ENCODE data around the gene SNTA1. TPM values are rescaled to one million over a fixed set of nuclear protein-coding genes. Genes with fewer than 3 reads are reported as not detected.
A peak's percentile ranks its signal among the peaks of the same experiment; 100 is the strongest.
"Not testable (repeated sequence)": the region's sequence is repeated elsewhere in the genome, so short reads cannot be mapped to it uniquely, and the experiment has no call there.

The SNTA1 gene
- total RNA-seq, 4 donors from 2014 or later: 12.1 to 15.0 (median 14.4) TPM

GRCh38 chr20:33488201-33488600 lies 44.6 kb upstream of the SNTA1 start:
- peak in 1 of 3 donors; percentile 44 for DNase-seq
- Histone ChIP-seq H3K27ac (no peak overlapping the region), H3K4me3 (no peak overlapping the region), H3K9me3 (no peaks in the 10 kb centered on the region), H3K36me3 (no peaks in the 10 kb centered on the region), H3K4me1 (peaks cover 0 to 17% (median 4%) of the 10 kb centered on the region in 4 donors), H3K27me3 (no peaks in the 10 kb centered on the region)
- TF ChIP-seq, protein P1, sequence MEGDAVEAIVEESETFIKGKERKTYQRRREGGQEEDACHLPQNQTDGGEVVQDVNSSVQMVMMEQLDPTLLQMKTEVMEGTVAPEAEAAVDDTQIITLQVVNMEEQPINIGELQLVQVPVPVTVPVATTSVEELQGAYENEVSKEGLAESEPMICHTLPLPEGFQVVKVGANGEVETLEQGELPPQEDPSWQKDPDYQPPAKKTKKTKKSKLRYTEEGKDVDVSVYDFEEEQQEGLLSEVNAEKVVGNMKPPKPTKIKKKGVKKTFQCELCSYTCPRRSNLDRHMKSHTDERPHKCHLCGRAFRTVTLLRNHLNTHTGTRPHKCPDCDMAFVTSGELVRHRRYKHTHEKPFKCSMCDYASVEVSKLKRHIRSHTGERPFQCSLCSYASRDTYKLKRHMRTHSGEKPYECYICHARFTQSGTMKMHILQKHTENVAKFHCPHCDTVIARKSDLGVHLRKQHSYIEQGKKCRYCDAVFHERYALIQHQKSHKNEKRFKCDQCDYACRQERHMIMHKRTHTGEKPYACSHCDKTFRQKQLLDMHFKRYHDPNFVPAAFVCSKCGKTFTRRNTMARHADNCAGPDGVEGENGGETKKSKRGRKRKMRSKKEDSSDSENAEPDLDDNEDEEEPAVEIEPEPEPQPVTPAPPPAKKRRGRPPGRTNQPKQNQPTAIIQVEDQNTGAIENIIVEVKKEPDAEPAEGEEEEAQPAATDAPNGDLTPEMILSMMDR (IDR thresholded peaks at IDR 0.05): no peak
- TF ChIP-seq POLR2A (IDR thresholded peaks at IDR 0.05): no peak

DNA sequence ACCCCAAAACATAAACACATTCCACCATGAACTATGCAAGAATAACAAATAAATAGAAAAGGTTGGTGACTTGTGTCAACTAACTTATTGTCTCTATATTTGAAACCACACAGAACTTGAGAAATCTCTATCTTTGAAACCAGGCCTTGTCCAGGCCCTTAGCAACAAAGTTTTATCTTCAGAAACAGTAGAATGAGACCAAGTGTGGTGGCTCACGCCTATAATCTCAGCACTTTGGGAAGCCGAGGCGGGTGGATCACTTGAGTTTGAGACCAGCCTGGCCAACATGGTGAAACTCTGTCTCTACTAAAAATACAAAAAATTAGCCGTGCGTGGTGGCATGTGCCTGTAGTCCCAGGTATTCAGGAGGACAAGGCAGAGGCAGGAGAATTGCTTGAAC lies 39.6 kb upstream of the SNTA1 start:
- not testable (repeated sequence) for H3K4me1 ChIP-seq, H3K9me3 ChIP-seq, H3K27me3 ChIP-seq, H3K4me3 ChIP-seq, H3K36me3 ChIP-seq
- H3K27ac ChIP-seq: peak overlapping the region in 1 of 4 donors; percentile 7
- DNase-seq: peak in 1 of 3 donors; percentile 14

DNA sequence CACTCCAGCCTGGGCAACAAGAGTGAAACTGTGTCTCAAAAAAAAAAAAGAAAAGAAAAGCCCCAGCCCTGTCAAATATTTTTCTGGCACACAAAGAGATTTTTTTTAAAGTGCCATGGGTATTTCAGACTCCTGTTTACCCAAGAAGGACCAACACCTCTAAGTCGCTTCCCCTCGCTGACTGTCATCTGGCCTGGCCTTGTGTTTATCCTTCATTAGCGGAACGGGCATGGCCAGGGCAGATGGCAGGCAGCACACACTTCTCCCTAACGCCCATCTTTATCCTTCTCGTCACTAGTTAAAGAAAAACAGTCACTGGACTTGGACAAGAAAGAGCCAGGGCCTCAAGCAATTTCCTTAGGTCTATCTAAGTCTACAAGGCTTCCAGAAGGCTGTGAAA lies 39.0 kb upstream of the SNTA1 start:
- DNase-seq: peak in 1 of 3 donors; percentile 54
- Histone ChIP-seq H3K27me3 (no peaks in the 10 kb centered on the region), H3K36me3 (no peaks in the 10 kb centered on the region), H3K4me3 (no peak overlapping the region), H3K9me3 (no peaks in the 10 kb centered on the region), H3K27ac (peak overlapping the region in 1 of 4 donors; percentile 7), H3K4me1 (no peaks in the 10 kb centered on the region)
- TF ChIP-seq, protein P1 (IDR thresholded peaks at IDR 0.05): no peak
- TF ChIP-seq POLR2A (IDR thresholded peaks at IDR 0.05): no peak

DNA sequence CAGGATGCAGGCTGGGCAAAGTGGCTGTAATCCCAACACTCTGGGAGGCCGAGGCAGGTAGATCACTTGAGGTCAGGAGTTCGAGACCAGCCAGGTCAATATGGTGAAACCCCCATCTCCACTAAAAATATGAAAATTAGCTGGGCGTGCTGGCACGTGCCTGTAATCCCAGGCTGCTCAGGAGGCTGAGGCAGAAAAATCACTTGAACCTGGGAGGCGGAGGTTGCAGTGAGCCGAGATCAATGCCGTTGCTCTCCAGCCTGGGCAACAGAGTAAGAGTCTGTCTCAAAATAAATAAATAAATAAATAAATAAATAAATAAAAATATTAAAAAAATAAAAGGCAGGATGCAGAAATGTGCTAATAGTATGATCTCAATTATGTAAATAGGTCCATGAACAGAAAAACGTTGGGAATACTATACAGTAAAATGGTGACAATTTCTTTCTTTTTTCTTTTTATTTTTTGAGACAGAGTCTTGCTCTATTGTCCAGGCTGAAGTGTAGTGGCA lies 37.9 kb upstream of the SNTA1 start:
- no peak overlapping the region for H3K27ac ChIP-seq
- H3K36me3 ChIP-seq: no peaks in the 10 kb centered on the region
- DNase-seq: no peak
- no peaks in the 10 kb centered on the region for H3K9me3 ChIP-seq
- no peaks in the 10 kb centered on the region for H3K27me3 ChIP-seq
- no peak overlapping the region for H3K4me3 ChIP-seq
- TF ChIP-seq POLR2A (IDR thresholded peaks at IDR 0.05): no peak
- TF ChIP-seq, protein P1 (IDR thresholded peaks at IDR 0.05): no peak
- H3K4me1 ChIP-seq: peaks cover 0 to 5% (median 0%) of the 10 kb centered on the region in 4 donors

GRCh38 chr20:33480048-33480447 lies 36.5 kb upstream of the SNTA1 start:
- no peaks in the 10 kb centered on the region for H3K36me3 ChIP-seq
- H3K27me3 ChIP-seq: no peaks in the 10 kb centered on the region
- no peak overlapping the region for H3K4me3 ChIP-seq
- H3K4me1 ChIP-seq: peaks cover 0 to 16% (median 0%) of the 10 kb centered on the region in 4 donors
- H3K9me3 ChIP-seq: no peaks in the 10 kb centered on the region
- DNase-seq: peak in 1 of 3 donors; percentile 52
- TF ChIP-seq POLR2A (IDR thresholded peaks at IDR 0.05): no peak
- TF ChIP-seq, protein P1 (IDR thresholded peaks at IDR 0.05): no peak
- no peak overlapping the region for H3K27ac ChIP-seq

GRCh38 chr20:33477386-33478234 lies 34.0 kb upstream of the SNTA1 start:
- peak in 2 of 3 donors; percentile 70 to 74 for DNase-seq
- Histone ChIP-seq H3K4me1 (peaks cover 0 to 16% (median 0%) of the 10 kb centered on the region in 4 donors), H3K4me3 (no peak overlapping the region), H3K9me3 (no peaks in the 10 kb centered on the region), H3K27me3 (no peaks in the 10 kb centered on the region), H3K36me3 (no peaks in the 10 kb centered on the region), H3K27ac (peak overlapping the region in 2 of 4 donors; percentile 53 to 63)
- TF ChIP-seq, protein P1 (IDR thresholded peaks at IDR 0.05): no peak
- TF ChIP-seq POLR2A (IDR thresholded peaks at IDR 0.05): peak in 1 of 2 donors; percentile 19

Measured in Peyer's patch (tissue), 4 donors.